ENCODE measurements around the gene ME2. TPM values are rescaled to one million over a fixed set of nuclear protein-coding genes. Genes with fewer than 3 reads are reported as not detected.

ME2 gene
- total and polyA plus RNA-seq, 2 of the 8 experiments (the other 6 are each of a cell fraction or from before 2014, with no cell fraction given): 54.7 to 66.9 TPM

DNA sequence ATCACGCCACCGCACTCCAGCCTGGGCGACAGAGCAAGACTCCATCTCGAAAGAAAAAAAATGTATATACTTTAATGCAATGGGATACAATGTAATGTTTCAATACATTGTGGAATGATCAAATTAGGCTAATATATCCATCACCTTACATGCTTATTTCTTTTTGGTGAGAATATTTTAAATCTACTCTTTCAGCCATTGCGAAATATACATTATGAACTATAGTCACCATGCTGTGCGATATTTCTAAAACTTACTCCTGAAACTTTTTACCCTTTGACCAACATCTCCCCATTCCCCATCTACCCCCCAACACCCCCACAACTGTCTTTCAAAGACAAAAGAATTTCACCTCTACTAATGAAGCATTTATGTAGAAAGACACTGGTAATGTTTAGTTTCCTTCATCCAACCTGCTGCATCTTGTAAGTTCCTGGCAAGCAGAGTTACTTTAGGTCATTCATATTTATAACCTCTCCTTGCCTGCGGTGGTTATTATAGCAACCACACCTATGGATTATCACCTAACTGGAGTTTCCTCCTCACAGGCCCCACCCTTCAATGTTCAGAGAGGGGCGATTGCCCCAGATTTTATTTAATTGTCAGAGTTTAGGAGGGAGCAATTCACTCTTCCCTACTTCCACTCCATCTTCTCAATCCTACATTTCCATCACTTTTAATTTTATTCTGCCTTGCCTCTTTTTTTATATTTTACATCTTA, 1.2 kb upstream of the ME2 start:
- Histone ChIP-seq H4K91ac (replicated peaks; ENCODE audit: insufficient read length, low read length) (no peak overlapping the region), H3K14ac (ENCODE audit: insufficient read length) (no peak overlapping the region), H2BK120ac (replicated peaks; ENCODE audit: low read depth, low read length) (no peak overlapping the region), H3K9me3 (ENCODE audit: insufficient read depth in 2 of 2, low read depth in 1 of 2, low read length in 1 of 2) (no peaks in the 10 kb centered on the region), H2AFZ (ENCODE audit: low read length) (no peak overlapping the region), H3K4me1 (replicated peaks in 1 of 4; ENCODE audit: control insufficient read depth in 3 of 4, insufficient read depth in 4 of 4, low read length in 3 of 4) (peaks cover 0 to 7% (median 2%) of the 10 kb centered on the region in 4 experiments; a peak in 4 of 7 replicates), H3K4me2 (ENCODE audit: insufficient read depth in 1 of 2, low read depth in 2 of 2, low read length in 2 of 2) (peak overlapping the region; percentile 80 to 89), H3K27ac (ENCODE audit: low read depth, low read length) (no peak overlapping the region), H3K79me1 (ENCODE audit: low read depth, low read length) (no peaks in the 10 kb centered on the region), H3K36me3 (ENCODE audit: control insufficient read depth in 2 of 4, insufficient read depth in 4 of 4, low read length in 3 of 4) (no peaks in the 10 kb centered on the region), H3K23ac (ENCODE audit: insufficient read length) (no peak overlapping the region), H3K18ac (ENCODE audit: extremely low read depth, low read length) (no peak overlapping the region), H2BK15ac (ENCODE audit: low read length) (no peak overlapping the region), H3K27me3 (replicated peaks in 1 of 4; ENCODE audit: control insufficient read depth in 3 of 4, extremely low read depth in 1 of 4, insufficient read depth in 3 of 4, low read length in 3 of 4) (no peaks in the 10 kb centered on the region), H4K5ac (ENCODE audit: insufficient read length, low read depth, low read length) (no peak overlapping the region), H3K23me2 (ENCODE audit: low read depth, low read length) (peaks cover 11% of the 10 kb centered on the region), H3K79me2 (ENCODE audit: control insufficient read depth in 1 of 2, insufficient read depth in 2 of 2, low read length in 2 of 2) (peaks cover 8 to 33% of the 10 kb centered on the region in 2 experiments; a peak in 3 of 4 replicates), H4K20me1 (replicated peaks in 1 of 2; ENCODE audit: control insufficient read depth in 1 of 2, insufficient read depth in 2 of 2, low read length in 2 of 2) (peaks cover 0 to 1% of the 10 kb centered on the region in 2 experiments), H2BK12ac (ENCODE audit: low read depth, low read length) (no peak overlapping the region), H3K4ac (replicated peaks; ENCODE audit: insufficient read length, low read depth, low read length) (no peak overlapping the region), H3K56ac (replicated peaks; ENCODE audit: insufficient read length, low read depth, low read length) (no peak overlapping the region), H3K9ac (replicated peaks in 1 of 4; ENCODE audit: extremely low read depth in 1 of 4, low read depth in 3 of 4, low read length in 3 of 4) (no peak overlapping the region), H3K4me3 (ENCODE audit: extremely low read depth in 1 of 4, insufficient read depth in 2 of 4, low read depth in 3 of 4, low read length in 4 of 4) (peak overlapping the region in 3 of 4 experiments; percentile 82 to 90 (median 86); a peak in 4 of 8 replicates), H4K8ac (ENCODE audit: extremely low read depth, insufficient read depth, low read length) (no peak overlapping the region), H2BK5ac (ENCODE audit: low read depth, low read length) (no peak overlapping the region), H2BK20ac (ENCODE audit: low read length) (no peak overlapping the region), H2AK5ac (ENCODE audit: low read depth, low read length) (no peak overlapping the region)
- ChIA-PET POLR2A (ENCODE audit: partially characterized antibody) (interaction anchor here (0.6 to 1.4 kb wide), 6 partner anchors 9 to 152 kb away, joined by 3 to 5 read pairs (median 4); partner anchors contain the start of gene SMAD4), CTCF (ENCODE audit: partially characterized antibody) (interaction anchor here (0.7 to 1.5 kb wide), 2 partner anchors 8 to 86 kb away, joined by 3 read pairs; no protein-coding TSS in a partner anchor)
- FAIRE-seq (no peak), DNase-seq (ENCODE audit: low read depth in 1 of 2, low spot score in 2 of 2) (no peak)
- WGBS, 2 experiments (ENCODE audit: extremely low coverage in 1 of 2, insufficient coverage in 1 of 2, insufficient read length in 1 of 2, insufficient replicate concordance in 2 of 2, low coverage in 1 of 2, low lambda C conversion rate in 2 of 2, missing lambda C conversion rate in 1 of 2): 91% methylated on average over 8 of the region's 8 CpGs; no CpG with 5 or more reads in 1 of the 2 experiments
- TF ChIP-seq BRCA1 (IDR thresholded peaks at IDR 0.05; ENCODE audit: low read depth, low read length) (no peak), CEBPB (IDR thresholded peaks at IDR 0.05; ENCODE audit: low read depth, low read length) (peak; percentile 36; the same call in 1 of the 2 replicates), BACH1 (IDR thresholded peaks at IDR 0.05; ENCODE audit: low read length) (no peak)

Data from H1 (cell line).